A673 (cell line): ENCODE measurements around the gene PRKG1.

Experiments used
- CTCF ChIP-seq: fragments of 300-800, 200-600 bp; sonication (generic); conservative IDR thresholded peaks from 2 replicates; pipeline ENCODE4 v1.5.1; 2017; ENCODE audit warnings: low read depth, mild to moderate bottlenecking, antibody characterized with exemption, low read length, moderate library complexity, mixed read lengths
- EZH2 ChIP-seq: fragments of 200-600 bp; sonication (generic); IDR thresholded peaks from 2 replicates; pipeline ENCODE4 v1.6.1; 2017; ENCODE audit warnings: borderline replicate concordance, low read depth, mild to moderate bottlenecking, mixed read lengths, antibody characterized with exemption, low read length; ENCODE audit not compliant: poor library complexity, severe bottlenecking

- TF ChIP-seq CTCF (no peak), EZH2 (no peak)
These were observed 997.5 kb downstream of the PRKG1 start for GRCh38 chr10:52071814-52072213.
